OCI-LY7 (cell line): ENCODE results near the gene NAB1. TPM values are rescaled to one million over a fixed set of nuclear protein-coding genes. Genes with fewer than 3 reads are reported as not detected.

Experiments
- BruUV-seq: library from RNA; stranded (reverse); fragments of 400-500 nt; replicated peaks from 2 replicates; lab custom pipeline; 2021; lab: Mats Ljungman, UMichigan
- CTCF ChIA-PET: fragments of 300-600 bp; sonication (Branson Sonifier 250); formaldehyde crosslinking; loops from one replicate; lab custom pipeline; 2022; ENCODE audit warnings: antibody characterized with exemption; ENCODE audit not compliant: unreplicated experiment; lab: Charles Lee
- POLR2A ChIA-PET: fragments of 300-600 bp; sonication (Branson Sonifier 250); formaldehyde crosslinking; loops from one replicate; lab custom pipeline; 2022; ENCODE audit warnings: antibody characterized with exemption; lab: Charles Lee
- DNase-seq: peaks from one replicate; pipeline ENCODE4 v3.0.0-alpha.2; 2015; ENCODE audit warnings: low spot score
- H2AFZ ChIP-seq: fragments of 200-600 bp; sonication (generic), shearing (Covaris generic); 2 replicates; pipeline ENCODE4 v1.6.1; 2014; ENCODE audit warnings: mild to moderate bottlenecking, antibody characterized with exemption, low read length, moderate library complexity
- H3K27ac ChIP-seq: fragments of 200-600 bp; sonication (generic); 2 replicates; pipeline ENCODE4 v1.5.1; 2014; ENCODE audit warnings: mixed run types, low read depth, mild to moderate bottlenecking, moderate library complexity, low read length, inconsistent platforms; ENCODE audit not compliant: poor library complexity, severe bottlenecking
- H3K36me3 ChIP-seq: fragments of 200-600 bp; sonication (generic); 2 replicates; pipeline ENCODE4 v1.6.1; 2014; ENCODE audit warnings: mild to moderate bottlenecking, antibody characterized with exemption, low read length, moderate library complexity, mixed read lengths; ENCODE audit not compliant: insufficient read depth
- H3K4me1 ChIP-seq: fragments of 200-600 bp; sonication (generic); 2 replicates; pipeline ENCODE4 v1.5.1; 2014; ENCODE audit warnings: mild to moderate bottlenecking, low read length; ENCODE audit not compliant: insufficient read depth, poor library complexity, severe bottlenecking
- H3K4me2 ChIP-seq: fragments of 200-600 bp; sonication (generic); 2 replicates; pipeline ENCODE4 v1.6.1; 2014; ENCODE audit warnings: mild to moderate bottlenecking, low read length
- H3K4me3 ChIP-seq: fragments of 200-600 bp; sonication (generic); 2 replicates; pipeline ENCODE4 v1.5.1; 2014; ENCODE audit warnings: mild to moderate bottlenecking, low read depth, low read length; ENCODE audit not compliant: poor library complexity, severe bottlenecking
- H3K79me2 ChIP-seq: fragments of 200-600 bp; sonication (generic); 2 replicates; pipeline ENCODE4 v1.6.1; 2016; ENCODE audit warnings: low read depth, mild to moderate bottlenecking, low read length, moderate library complexity, mixed read lengths; ENCODE audit not compliant: insufficient read depth
- H3K9me2 ChIP-seq: fragments of 200-600 bp; sonication (generic); 2 replicates; pipeline ENCODE4 v1.6.1; 2016; ENCODE audit warnings: mild to moderate bottlenecking, low read length, mixed read lengths; ENCODE audit not compliant: insufficient read depth
- H3K9me3 ChIP-seq: fragments of 200-600 bp; sonication (generic); 2 replicates; pipeline ENCODE4 v1.6.1; 2014; ENCODE audit warnings: mild to moderate bottlenecking, mixed run types, low read length, mixed read lengths
- H4K20me1 ChIP-seq: fragments of 200-600 bp; sonication (generic); 2 replicates; pipeline ENCODE4 v1.6.1; 2014; ENCODE audit warnings: mild to moderate bottlenecking, antibody characterized with exemption, low read length, moderate library complexity, mixed read lengths; ENCODE audit not compliant: insufficient read depth
- EZH2phosphoT487 ChIP-seq: fragments of 200-600 bp; sonication (generic); IDR thresholded peaks from 2 replicates; pipeline ENCODE4 v1.6.1; 2018; ENCODE audit warnings: low read depth, borderline replicate concordance, mild to moderate bottlenecking, mixed run types, antibody characterized with exemption, low read length, moderate library complexity, mixed read lengths
- intact Hi-C: fragments of 100-400 bp; cut with micrococcal nuclease; formaldehyde crosslinking; loops from one replicate; pipeline ENCODE4 v1.10.0; 2022; ENCODE audit not compliant: unreplicated experiment
- total RNA-seq, 2 experiments: library from RNA; depleted of rRNA in 1 of 2; stranded (reverse); fragments of >200 nt in 1 of 2; shearing (Covaris generic) in 1 of 2; gene quantifications; 2 replicates each; pipeline ENCODE4 v1.2.3, GENCODE V29; 2014 to 2022
- TF ChIP-seq, protein P1 (sequence below): fragments of 200-600 bp; sonication (generic); conservative IDR thresholded peaks from 2 replicates; pipeline ENCODE4 v1.5.1; 2014; ENCODE audit warnings: mild to moderate bottlenecking, antibody characterized with exemption, low read length, moderate library complexity, mixed read lengths

NAB1 gene
- total RNA-seq, 2 experiments from 2014 or later, result 24.5 to 30.2 TPM

- Histone ChIP-seq H3K9me3 (no peaks in the 10 kb centered on the region), H3K4me1 (no peaks in the 10 kb centered on the region), H3K79me2 (no peaks in the 10 kb centered on the region), H3K4me3 (no peak overlapping the region), H3K4me2 (no peak overlapping the region), H3K9me2 (no peaks in the 10 kb centered on the region), H4K20me1 (no peaks in the 10 kb centered on the region), H3K36me3 (peaks cover 49% of the 10 kb centered on the region), H3K27ac (no peak overlapping the region), H2AFZ (no peak overlapping the region)
- POLR2A ChIA-PET, result interaction anchor here (0.9 to 1.3 kb wide), 2 partner anchors 11 to 21 kb away, joined by 3 to 5 read pairs; no protein-coding TSS in a partner anchor
- DNase-seq, result no peak
- CTCF ChIA-PET, result no interaction called here
- TF ChIP-seq, protein P1, sequence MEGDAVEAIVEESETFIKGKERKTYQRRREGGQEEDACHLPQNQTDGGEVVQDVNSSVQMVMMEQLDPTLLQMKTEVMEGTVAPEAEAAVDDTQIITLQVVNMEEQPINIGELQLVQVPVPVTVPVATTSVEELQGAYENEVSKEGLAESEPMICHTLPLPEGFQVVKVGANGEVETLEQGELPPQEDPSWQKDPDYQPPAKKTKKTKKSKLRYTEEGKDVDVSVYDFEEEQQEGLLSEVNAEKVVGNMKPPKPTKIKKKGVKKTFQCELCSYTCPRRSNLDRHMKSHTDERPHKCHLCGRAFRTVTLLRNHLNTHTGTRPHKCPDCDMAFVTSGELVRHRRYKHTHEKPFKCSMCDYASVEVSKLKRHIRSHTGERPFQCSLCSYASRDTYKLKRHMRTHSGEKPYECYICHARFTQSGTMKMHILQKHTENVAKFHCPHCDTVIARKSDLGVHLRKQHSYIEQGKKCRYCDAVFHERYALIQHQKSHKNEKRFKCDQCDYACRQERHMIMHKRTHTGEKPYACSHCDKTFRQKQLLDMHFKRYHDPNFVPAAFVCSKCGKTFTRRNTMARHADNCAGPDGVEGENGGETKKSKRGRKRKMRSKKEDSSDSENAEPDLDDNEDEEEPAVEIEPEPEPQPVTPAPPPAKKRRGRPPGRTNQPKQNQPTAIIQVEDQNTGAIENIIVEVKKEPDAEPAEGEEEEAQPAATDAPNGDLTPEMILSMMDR, result no peak
- no peak for TF ChIP-seq EZH2phosphoT487
- BruUV-seq, result no TSS peak
- intact Hi-C loops, result no loop called here
These were observed 36.0 kb downstream of the NAB1 start for GRCh38 chr2:190684931-190685330.

- Histone ChIP-seq H3K4me2 (no peak overlapping the region), H4K20me1 (no peaks in the 10 kb centered on the region), H3K4me1 (no peaks in the 10 kb centered on the region), H3K79me2 (no peaks in the 10 kb centered on the region), H3K36me3 (peaks cover 51% of the 10 kb centered on the region), H3K9me2 (no peaks in the 10 kb centered on the region), H3K4me3 (no peak overlapping the region), H3K27ac (no peak overlapping the region), H2AFZ (no peak overlapping the region), H3K9me3 (no peaks in the 10 kb centered on the region)
- TF ChIP-seq, protein P1, result no peak
- TF ChIP-seq EZH2phosphoT487, result no peak
- DNase-seq, result no peak
- CTCF ChIA-PET, result no interaction called here
- no TSS peak for BruUV-seq
- POLR2A ChIA-PET, result interaction anchor here (0.9 to 1.3 kb wide), 2 partner anchors 11 to 21 kb away, joined by 3 to 5 read pairs; no protein-coding TSS in a partner anchor
- intact Hi-C loops, result no loop called here
These were observed 36.5 kb downstream of the NAB1 start for GRCh38 chr2:190685333-190685732.

DNA sequence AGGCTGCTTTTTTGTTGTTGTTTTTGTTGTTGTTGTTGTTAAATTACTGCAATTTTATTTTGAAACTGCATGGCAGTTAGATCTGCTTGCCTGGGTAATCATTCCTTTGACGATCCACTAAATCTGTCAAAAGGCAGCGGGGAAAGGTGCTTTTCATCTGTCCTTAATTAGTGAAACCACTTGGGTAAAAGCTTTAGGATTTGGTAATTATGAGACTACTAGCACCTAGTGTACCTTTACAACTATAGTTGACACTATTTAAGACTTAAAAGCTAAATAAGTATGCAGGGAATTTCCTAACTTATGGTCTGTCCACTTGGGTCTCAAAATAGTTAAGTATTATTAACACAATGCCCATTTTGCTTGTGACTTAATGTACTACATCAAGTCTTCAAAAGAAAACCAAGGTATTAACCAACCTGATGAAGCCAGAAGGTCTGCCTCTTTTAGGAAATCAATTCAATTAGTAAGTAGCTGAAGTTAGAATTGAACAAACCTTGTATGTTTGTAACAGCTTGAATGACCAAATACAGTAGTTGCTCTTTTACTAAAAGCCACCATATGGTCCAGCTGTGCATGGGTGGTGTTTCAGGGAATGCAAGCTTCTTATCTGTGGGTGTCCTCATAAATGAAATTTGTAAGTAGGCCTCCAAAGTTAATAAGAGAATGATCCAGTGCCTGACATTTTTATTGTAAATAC is 44.8 kb downstream of the NAB1 start:
- no peak overlapping the region for H3K27ac ChIP-seq
- H3K4me3 ChIP-seq, result no peak overlapping the region
- BruUV-seq, result no TSS peak
- no peaks in the 10 kb centered on the region for H3K4me1 ChIP-seq
- CTCF ChIA-PET, result interaction anchor here (0.9 kb wide), 1 partner anchor 10 kb away, joined by 3 read pairs; no protein-coding TSS in a partner anchor
- H3K36me3 ChIP-seq, result peaks cover 26% of the 10 kb centered on the region; the same call in 1 of the 2 replicates
- no peaks in the 10 kb centered on the region for H3K9me2 ChIP-seq
- intact Hi-C loops, result no loop called here
- no peaks in the 10 kb centered on the region for H3K9me3 ChIP-seq
- TF ChIP-seq, protein P1, result no peak
- TF ChIP-seq EZH2phosphoT487, result no peak
- no peak overlapping the region for H3K4me2 ChIP-seq
- no peak for DNase-seq
- POLR2A ChIA-PET, result interaction anchor here (0.8 to 1.7 kb wide), 3 partner anchors 8 to 14 kb away, joined by 3 to 5 read pairs (median 3); no protein-coding TSS in a partner anchor
- H4K20me1 ChIP-seq, result no peaks in the 10 kb centered on the region
- no peak overlapping the region for H2AFZ ChIP-seq
- no peaks in the 10 kb centered on the region for H3K79me2 ChIP-seq
